Measurements from ENCODE around the gene HS6ST3.

The HS6ST3 gene

GRCh38 chr13:96533408-96533807, 443.5 kb downstream of the HS6ST3 start:
- ChIA-PET CTCF (interaction anchor here (1.2 to 1.3 kb wide), 3 partner anchors 8 to 10 kb away, joined by 3 to 4 read pairs (median 4); no protein-coding TSS in a partner anchor), POLR2A (no interaction called here)
- no peak for DNase-seq (ENCODE audit: extremely low spot score)
- TF ChIP-seq CTCF (IDR thresholded peaks at IDR 0.05; ENCODE audit: control extremely low read depth, extremely low read depth, low read depth, missing control alignments), result no peak

GRCh38 chr13:96539791-96540190, 449.9 kb downstream of the HS6ST3 start:
- CTCF ChIA-PET, result no interaction called here
- POLR2A ChIA-PET, result no interaction called here
- DNase-seq (ENCODE audit: extremely low spot score), result no peak
- no peak for TF ChIP-seq CTCF (IDR thresholded peaks at IDR 0.05; ENCODE audit: control extremely low read depth, extremely low read depth, low read depth, missing control alignments)

- no peak for DNase-seq (ENCODE audit: extremely low spot score)
- POLR2A ChIA-PET, result no interaction called here
- no peak for TF ChIP-seq CTCF (IDR thresholded peaks at IDR 0.05; ENCODE audit: control extremely low read depth, extremely low read depth, low read depth, missing control alignments)
- CTCF ChIA-PET, result no interaction called here
These were observed 450.8 kb downstream of the HS6ST3 start for GRCh38 chr13:96540670-96541069.

GRCh38 chr13:96542986-96543385, 453.1 kb downstream of the HS6ST3 start:
- ChIA-PET CTCF (no interaction called here), POLR2A (no interaction called here)
- no peak for TF ChIP-seq CTCF (IDR thresholded peaks at IDR 0.05; ENCODE audit: control extremely low read depth, extremely low read depth, low read depth, missing control alignments)
- DNase-seq (ENCODE audit: extremely low spot score), result no peak

GRCh38 chr13:96544957-96545356, 455.1 kb downstream of the HS6ST3 start:
- DNase-seq (ENCODE audit: extremely low spot score), result no peak
- no peak for TF ChIP-seq CTCF (IDR thresholded peaks at IDR 0.05; ENCODE audit: control extremely low read depth, extremely low read depth, low read depth, missing control alignments)
- POLR2A ChIA-PET, result no interaction called here
- CTCF ChIA-PET, result interaction anchor here (1.2 kb wide), 1 partner anchor 9 kb away, joined by 4 read pairs; no protein-coding TSS in a partner anchor

GRCh38 chr13:96546463-96546862, 456.6 kb downstream of the HS6ST3 start:
- ChIA-PET POLR2A (no interaction called here), CTCF (interaction anchor here (1.0 kb wide), 1 partner anchor 20 kb away, joined by 3 read pairs; no protein-coding TSS in a partner anchor)
- TF ChIP-seq CTCF (IDR thresholded peaks at IDR 0.05; ENCODE audit: control extremely low read depth, extremely low read depth, low read depth, missing control alignments), result no peak
- no peak for DNase-seq (ENCODE audit: extremely low spot score)

- ChIA-PET CTCF (interaction anchor here (1.3 kb wide), 1 partner anchor 17 kb away, joined by 3 read pairs; no protein-coding TSS in a partner anchor), POLR2A (no interaction called here)
- no peak for TF ChIP-seq CTCF (IDR thresholded peaks at IDR 0.05; ENCODE audit: control extremely low read depth, extremely low read depth, low read depth, missing control alignments)
- DNase-seq (ENCODE audit: extremely low spot score), result no peak
These were observed 461.6 kb downstream of the HS6ST3 start for GRCh38 chr13:96551546-96551945.

Measured in GM10248 (cell line).